HG02571 (cell line): Measurements from ENCODE around the gene CA14.
"Not testable (repeated sequence)": the region's sequence is repeated elsewhere in the genome, so short reads cannot be mapped to it uniquely, and the experiment has no call there.

ENCODE experiments used
- ATAC-seq: cut with Tn5 transposase; IDR thresholded peaks from one replicate; pipeline ENCODE4 v1.9.1; 2021; ENCODE audit warnings: mild to moderate bottlenecking, moderate library complexity; ENCODE audit not compliant: unreplicated experiment

CA14 gene

DNA sequence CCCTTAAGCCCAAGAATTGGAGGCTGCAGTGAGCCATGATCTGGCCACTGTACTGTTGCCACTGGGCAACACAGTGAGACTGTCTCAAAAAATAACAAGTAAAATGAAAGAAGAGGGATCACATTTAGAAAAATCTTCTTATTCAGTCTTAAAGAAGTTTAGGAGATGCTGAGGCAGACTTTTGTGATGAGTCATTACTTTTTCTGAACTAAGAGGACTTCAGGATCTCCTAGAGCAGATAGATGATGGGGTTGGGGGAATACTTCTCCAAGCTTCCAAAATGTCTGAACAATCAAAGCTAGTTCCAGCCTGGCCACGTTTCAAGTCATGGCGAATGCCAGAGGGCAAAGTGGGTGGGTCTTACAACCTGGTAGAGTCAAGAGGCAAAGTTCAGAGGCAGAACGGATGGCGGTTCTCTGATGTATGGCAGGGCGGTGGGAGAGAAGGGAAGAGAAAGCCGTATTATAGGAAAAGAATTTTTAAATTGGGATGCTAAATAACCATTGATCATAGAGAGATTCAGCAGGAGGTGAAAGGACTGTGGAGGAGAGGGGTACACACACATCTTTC is 22.6 kb downstream of the CA14 start:
- ATAC-seq: no peak

DNA sequence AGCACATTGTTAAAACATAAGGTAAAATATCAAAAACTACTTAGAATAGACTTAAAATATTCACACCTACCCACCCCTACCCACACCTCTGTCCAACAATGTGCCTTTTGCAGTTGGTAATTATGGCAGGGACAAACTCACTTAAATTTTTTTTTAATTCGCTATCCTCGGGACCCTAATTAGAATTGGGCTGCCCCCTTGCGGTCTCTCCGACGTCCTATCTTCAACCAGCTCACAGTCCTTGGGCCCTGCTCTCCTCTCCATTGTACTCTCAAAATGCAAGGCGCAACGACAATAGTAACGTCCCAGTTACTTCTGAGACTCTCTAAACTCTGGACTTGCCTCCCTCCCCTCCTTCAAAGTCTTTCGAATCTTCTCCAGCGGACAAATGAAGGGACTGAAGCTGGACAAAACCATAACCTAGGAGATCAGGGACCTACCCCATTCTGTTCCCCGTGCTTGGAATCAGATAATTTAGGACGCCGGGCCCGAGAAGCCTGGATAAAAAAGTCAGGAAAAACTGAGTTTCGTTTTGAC is 23.7 kb downstream of the CA14 start:
- no peak for ATAC-seq

DNA sequence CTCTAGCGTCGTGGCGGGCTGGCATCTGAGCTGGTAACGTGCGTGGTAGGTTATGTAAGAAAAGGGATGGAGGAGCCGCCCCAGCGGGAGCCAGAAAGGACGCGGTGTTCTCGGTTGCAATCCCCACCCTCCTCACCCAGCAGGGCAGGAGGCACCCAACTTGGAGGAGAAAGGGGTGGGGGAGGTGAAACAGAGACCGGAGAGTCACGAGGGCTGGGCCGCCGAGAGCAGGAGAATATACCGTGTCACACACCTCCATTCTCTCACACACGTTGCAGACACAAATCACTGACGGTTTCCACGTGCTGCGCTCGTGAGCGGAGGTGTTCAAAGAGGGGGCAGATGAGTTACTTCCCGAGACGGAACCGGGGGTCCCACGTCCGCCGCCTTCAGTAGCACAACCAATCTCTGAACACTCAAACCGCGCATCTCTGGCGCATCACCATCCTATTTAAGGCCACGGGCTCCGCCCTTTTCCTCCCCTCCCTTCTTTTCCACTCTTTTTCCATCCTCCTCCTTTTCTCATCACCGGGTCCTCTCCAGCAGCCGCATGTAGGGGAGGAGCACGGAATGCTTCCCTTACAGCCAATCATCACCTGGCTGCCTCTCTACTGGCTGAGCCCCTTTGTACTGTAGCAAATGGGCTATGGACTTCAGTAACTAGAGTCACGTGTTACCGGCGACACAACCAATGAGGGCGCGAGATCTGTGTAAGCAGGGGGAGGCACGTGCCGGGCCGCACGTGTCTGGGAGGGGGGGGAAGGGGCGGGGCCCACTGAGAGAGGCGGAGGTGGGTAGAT is 24.4 kb downstream of the CA14 start, which contains the start of gene CIART:
Gene CIART (plus strand): TSS at position 797 of the 800 bp plus-strand sequence. CDS start 714 bp downstream, outside the sequence.
- ATAC-seq: peak; percentile 59

DNA sequence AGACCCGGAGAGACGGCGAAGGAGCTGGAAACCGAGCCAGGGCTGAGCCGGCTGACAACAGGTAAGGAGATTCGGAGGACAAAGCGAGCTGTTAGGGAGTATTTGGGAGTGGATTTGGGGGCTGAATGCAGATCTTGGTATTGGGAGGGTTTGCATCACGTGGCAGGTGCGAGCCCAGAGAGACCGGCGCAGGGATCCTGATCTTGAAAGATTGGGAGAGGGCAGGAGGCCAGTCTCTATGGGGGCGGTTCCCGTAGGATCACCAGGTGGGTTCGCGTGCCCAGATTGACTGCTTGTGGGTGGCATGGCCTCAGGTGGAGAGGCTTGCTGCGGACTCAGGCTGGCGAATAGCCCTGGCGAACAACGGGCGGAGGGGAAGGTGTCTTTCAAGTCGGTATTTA is 25.0 kb downstream of the CA14 start:
- no peak for ATAC-seq

DNA sequence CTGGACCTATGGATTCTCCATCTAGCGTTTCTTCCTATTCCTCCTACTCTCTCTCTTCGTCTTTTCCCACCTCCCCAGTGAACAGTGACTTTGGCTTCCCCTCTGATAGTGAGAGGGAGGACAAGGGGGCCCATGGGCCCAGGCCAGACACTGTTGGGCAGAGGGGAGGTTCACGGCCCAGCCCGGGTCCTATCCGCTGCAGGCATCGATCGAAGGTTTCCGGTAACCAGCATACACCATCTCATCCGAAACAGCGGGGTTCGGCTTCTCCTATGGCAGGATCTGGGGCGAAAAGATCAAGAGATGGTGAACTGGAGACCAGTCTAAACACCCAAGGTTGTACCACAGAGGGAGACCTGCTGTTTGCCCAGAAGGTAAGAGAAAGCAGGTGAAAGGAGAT is 25.7 kb downstream of the CA14 start:
- ATAC-seq: no peak

DNA sequence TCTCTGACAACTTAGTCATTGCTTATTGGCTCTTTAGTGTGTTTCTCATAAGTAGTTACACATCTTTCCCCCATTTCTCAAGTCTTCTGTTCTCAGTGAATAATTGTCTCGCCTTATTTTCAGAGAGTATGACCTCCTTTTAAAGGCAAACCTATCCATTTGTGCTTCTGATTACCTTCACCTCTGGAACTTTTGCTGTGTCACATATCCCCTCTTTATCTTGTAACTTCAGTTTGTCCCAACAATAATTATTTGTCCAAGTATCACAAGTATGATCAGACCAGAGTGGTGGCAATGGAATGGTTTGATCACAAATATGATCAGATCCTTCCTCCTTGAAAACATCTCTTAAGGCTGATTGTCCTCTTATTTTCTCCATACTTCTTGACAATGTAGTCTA is 30.8 kb downstream of the CA14 start:
- no peak for ATAC-seq

DNA sequence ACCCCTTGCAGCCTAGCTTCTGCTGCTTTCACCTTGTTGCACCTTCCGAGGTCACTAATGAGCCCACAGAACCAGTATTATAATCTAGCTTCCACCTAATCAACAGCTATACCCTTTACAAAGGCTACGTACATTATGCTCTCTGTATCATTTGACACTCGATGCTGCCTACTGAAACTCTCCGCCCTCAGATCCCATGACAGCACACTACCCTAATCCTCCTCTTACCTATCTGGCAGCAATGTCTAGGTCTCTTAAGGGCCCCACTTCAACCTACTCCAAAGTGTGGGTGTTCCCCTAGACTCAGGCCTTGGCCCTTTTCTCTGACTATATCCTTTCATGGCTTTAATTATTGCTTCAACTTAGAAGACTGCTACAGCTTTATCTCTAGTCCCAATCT is 31.2 kb downstream of the CA14 start:
- ATAC-seq: no peak

DNA sequence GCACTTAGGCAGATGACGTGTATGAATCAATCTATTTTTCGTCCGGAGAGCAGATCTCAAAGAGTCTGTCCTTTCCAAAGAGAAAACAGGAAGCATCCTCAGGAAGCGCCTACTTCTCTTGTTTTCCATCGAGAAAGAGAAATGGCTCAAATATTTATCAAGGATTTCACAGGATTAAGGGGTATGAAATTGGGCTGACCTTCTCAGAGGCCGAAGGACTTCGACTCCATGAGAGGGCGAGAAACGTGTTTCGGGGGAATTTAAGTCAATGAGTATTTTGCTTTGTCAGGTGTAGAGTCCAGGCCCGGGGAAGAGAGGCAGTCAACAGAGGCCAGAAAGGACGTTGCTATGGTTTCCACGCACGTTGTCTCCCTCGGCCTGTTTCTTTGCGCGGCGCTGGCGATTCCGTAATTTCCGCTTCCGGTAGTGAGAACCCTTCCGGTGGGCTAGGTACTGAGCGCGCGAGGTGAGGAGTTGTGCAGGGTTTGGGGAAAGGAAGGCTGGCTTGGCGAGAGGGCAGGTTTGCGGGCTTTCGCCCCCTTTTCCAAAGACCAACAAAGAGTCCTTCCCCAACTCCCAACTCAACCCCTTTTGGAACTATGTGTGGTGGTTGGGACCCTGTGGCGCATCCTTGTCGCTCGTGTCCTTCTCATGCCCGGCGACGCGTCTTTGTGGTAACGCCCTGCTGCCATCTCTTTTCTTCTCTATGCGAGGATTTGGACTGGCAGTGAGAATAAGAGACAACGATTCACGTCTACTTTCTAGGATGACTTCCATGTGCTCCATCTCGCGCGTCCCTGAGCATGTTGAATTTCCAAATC is 36.1 kb downstream of the CA14 start, which contains the start of gene MRPS21:
Gene MRPS21 (plus strand): TSS at position 429 of the 821 bp plus-strand sequence. CDS start 506 bp downstream, outside the sequence.
- ATAC-seq: peak; percentile 91

DNA sequence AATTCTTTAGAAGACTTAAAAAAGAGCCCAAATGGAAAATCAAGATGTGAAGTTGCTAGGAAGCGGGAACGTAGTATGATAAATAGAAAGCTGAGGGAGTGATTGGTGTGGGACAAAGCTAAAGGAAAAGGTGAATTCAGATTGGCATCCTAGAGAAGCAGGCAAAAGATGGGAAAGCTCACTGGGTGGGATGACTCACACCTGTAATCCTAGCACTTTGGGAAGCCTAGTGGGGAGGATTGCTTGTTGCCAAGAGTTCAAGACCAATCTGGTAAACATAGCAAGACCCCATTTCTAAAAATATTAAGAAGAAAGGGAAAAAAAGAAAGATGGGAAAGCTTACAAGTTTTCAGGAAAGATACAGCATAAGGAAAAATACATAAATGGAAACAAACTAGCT is 37.9 kb downstream of the CA14 start:
- ATAC-seq: no peak

DNA sequence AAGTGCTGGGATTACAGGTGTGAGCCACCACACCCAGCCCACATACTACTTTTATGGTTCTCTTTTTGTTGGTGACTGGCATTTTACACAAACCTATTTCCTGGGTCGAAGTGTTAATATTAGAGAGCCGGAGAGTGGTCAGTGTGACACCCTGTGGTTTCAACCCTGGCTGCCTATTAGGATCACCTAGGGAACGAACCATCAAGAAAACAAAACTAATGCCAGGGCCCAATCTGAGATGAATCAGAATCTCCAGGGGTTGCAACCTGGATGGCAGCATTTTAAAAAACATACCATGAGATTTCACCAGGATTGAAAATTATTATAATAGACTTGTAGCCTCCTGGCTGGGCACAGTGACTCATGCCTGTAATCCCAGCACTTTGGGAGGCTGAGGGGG is 42.1 kb downstream of the CA14 start:
- no peak for ATAC-seq

DNA sequence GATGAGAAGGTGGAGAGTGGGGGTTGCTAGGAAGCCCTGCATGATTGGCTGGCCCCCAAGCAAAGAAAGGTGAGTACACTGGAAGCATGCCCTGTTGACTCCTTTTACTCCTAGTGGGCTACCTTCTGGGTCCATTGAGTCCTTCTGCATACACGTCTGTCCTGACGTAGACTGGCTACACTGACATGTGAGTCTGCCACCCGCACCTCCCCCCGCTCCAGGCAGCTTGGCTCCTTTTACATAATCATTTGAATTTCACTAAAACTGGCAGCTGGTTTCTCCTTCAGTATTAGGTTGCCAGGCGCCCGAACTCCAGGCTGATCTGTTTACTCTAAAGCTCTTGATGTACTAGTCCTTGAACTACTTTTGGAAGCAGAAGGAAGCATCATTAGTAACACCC is 44.8 kb downstream of the CA14 start:
- no peak for ATAC-seq

DNA sequence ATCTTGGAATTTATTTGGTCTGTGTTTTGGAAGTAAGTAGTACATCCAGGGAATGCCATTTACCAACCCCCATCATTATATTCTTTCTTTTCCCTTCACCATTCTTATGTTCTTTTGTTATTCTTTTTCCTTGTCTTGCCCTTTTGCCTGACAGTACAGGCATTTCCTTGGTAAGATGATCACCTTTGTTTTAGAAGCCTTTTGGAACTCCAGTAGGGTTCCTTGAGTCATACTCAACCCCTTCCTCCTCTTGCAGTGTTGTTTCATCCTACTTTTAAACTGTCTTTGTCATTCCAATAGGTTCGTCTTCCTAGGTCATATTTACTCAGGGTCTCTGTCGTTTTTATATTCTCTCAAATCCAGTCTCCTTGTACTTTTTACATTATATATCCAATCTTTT is 45.3 kb downstream of the CA14 start:
- ATAC-seq: no peak

DNA sequence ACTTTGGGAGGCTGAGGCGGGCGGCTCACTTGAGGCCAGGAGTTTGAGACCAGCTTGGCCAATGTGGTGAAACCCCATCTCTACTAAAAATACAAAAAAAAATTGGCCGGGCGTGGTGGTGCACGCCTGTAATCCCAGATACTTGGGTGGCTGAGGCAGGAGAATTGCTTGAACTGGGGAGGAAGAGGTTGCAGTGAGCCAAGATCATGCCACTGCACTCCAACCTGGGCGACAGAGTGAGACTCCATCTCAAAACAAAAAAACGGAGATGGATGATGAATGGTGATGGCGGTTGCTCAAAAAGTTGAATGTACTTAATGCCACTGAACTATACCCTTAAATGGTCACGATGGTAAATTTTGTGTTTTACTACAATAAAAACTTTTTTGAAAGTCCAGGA is 51.0 kb downstream of the CA14 start:
- ATAC-seq: not testable (repeated sequence)

DNA sequence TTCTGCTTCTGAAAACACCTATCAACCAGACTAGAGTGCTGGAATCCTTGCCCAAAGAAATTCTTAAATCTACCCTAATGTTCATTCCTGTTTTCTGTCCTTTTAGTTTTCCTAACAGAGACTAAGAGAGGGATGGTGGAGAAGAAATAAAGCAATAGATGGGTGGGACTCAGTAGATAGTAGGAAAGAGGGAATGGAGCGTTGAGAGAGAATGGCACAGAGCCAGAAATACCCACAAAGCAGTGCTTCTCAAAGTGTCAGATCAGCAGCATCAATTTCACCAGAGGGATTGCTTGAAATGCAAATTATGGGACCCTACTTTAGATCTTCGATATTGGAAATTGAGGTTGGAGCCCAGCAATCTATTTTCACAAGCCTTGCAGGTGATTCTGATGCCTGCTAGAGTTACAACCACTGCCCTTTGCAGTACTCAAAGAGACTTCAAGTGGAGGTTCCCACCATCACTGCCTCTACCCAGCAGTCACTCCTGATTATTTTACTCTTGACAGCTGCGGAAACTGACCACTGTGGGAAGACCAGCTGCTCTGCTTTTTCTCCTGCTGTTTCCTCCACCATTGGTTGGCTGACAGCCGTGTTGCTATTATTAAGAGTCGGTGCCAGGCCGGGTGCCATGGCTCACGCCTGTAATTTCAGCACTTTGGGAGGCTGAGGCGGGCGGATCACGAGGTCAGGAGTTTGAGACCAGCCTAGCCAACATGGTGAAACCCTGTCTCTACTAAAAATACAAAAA is 52.4 kb downstream of the CA14 start:
- ATAC-seq: no peak

DNA sequence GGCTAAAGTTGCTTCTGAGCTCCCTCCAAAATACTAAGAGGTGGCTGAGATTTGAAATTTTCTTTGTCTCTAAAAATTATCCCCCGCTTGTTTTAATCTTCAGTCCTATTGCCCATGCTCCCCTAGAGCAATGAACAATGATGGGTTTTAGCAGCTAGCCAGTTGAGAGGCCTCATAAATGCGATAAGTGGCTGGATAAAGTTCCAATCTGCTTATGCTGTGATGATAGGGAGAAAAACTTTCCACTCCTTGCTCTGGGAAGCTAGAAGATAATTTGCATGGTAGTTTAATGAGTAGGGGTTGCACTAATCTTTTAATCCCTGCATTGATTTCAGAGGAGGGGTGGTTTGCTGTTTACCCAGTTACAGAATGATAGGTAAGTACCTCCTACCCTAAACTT is 54.2 kb downstream of the CA14 start:
- ATAC-seq: no peak
